Measurements from ENCODE around the gene MMP25.

- TF ChIP-seq CTCF (conservative IDR thresholded peaks at IDR 0.05; ENCODE audit: low read depth, low read length), result no peak
- peak; percentile 59 for TF ChIP-seq EZH2 (IDR thresholded peaks at IDR 0.05; ENCODE audit: borderline replicate concordance, low read depth, low read length, poor library complexity, severe bottlenecking)
These were observed 10.2 kb upstream of the MMP25 start for GRCh38 chr16:3035972-3036725.

Measured in A673 (cell line).